ENCODE results near the gene MMD. TPM values are rescaled to one million over a fixed set of nuclear protein-coding genes. Genes with fewer than 3 reads are reported as not detected.
"Not testable (repeated sequence)": the region's sequence is repeated elsewhere in the genome, so short reads cannot be mapped to it uniquely, and the experiment has no call there.

MMD gene
- total RNA-seq, 5 donors from 2014 or later (not counting 1 experiment from before 2014, with no cell fraction given), result 12.8 to 26.3 (median 17.5) TPM

DNA sequence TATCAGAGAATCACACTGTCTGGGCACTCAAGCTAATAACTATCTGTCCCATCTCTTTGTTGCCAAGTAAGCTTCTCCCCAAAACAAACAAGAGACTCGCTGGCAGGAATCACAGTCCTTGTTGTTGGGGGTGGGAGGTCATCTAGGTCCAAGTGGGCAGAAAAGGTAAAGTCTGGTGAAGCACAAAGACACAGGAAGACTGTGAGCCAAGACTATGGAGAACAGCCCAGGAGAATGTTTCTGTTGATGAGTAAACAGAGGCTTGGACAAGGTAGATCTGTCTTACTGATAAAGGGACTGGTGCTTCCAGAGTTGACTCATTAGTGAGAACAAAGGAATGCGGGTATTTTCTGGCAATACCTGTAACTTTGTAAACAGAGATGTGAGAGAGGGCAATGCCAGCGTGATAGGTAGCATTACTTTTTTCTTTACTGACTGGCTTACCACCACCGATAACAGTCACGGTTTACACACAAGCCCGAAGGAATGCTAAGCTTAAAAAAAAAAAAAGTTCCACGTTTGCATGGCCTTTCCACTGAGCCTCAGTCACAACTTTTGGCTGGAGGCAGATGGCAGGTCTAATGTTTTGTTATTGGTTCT is 11.5 kb upstream of the MMD start:
- ChIA-PET CTCF (interaction anchor here in 1 of 2 donors (1.0 kb wide), 1 partner anchor 14 kb away, joined by 3 read pairs; no protein-coding TSS in a partner anchor), POLR2A (interaction anchor here in 1 of 2 donors (0.7 kb wide), 1 partner anchor 52 kb away, joined by 3 read pairs; no protein-coding TSS in a partner anchor)
- WGBS (ENCODE audit: insufficient coverage), result 70% methylated on average over 5 of the region's 7 CpGs
- no peak overlapping the region for H3K27ac ChIP-seq (ENCODE audit: low read length)
- Mint-ChIP-seq H3K4me3 (no peak overlapping the region), H3K27ac (no peak overlapping the region), H3K36me3 (no peaks in the 10 kb centered on the region), H3K4me1 (peaks cover 12 to 18% (median 18%) of the 10 kb centered on the region in 3 donors), H3K9me3 (no peaks in the 10 kb centered on the region), H3K27me3 (peaks cover 12% of the 10 kb centered on the region in 2 donors)
- no peak for DNase-seq
- H3K36me3 ChIP-seq (ENCODE audit: control insufficient read depth in 2 of 2, extremely low read depth in 1 of 2, insufficient read depth in 1 of 2, low read length in 1 of 2), result no peaks in the 10 kb centered on the region
- ATAC-seq (replicated peaks in 1 of 4), result no peak
- no peaks in the 10 kb centered on the region for H3K9me3 ChIP-seq
- H3K27me3 ChIP-seq (replicated peaks in 1 of 2; ENCODE audit: control insufficient read depth in 2 of 2, extremely low read depth in 1 of 2, insufficient read depth in 2 of 2, low read length in 1 of 2), result no peaks in the 10 kb centered on the region
- no peak overlapping the region for H3K4me3 ChIP-seq (ENCODE audit: control insufficient read depth in 1 of 2, extremely low read depth in 1 of 2, low read length in 1 of 2)
- H3K4me1 ChIP-seq (ENCODE audit: control insufficient read depth in 1 of 2, extremely low read depth in 1 of 2, insufficient read depth in 2 of 2, low read length in 2 of 2), result no peaks in the 10 kb centered on the region

DNA sequence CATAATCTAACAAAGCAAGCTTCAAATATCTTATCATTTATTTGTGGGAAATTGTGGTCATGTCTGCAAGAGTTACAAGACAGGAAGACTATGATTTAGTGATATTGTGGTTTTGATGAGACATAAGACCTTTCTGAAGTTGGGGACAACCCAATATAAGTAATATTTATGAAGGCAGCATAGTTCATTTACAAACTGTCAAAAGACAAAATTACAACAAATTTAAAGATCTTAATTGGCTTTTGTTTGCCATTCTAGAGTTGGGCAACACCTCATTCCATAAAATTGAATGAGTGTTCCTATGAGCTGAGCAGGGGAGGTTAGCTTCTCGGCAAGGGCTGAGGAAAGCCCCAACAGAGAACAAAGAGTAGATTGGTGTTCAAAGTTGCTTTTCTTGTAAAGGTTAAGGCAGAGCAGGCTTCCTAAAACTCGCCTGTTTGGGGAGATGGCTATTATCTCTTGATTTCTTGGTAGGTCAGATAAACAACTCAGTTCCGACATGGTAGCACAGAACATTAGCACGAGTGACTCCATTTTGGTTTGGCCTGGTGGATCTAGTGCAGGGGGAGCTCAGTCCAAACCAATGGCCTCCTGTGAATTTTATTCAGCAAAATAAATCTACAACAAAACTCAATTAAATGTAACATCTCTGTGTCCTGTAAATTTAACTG is 10.9 kb upstream of the MMD start:
- Histone ChIP-seq H3K4me3 (ENCODE audit: control insufficient read depth in 1 of 2, extremely low read depth in 1 of 2, low read length in 1 of 2) (no peak overlapping the region), H3K27me3 (replicated peaks in 1 of 2; ENCODE audit: control insufficient read depth in 2 of 2, extremely low read depth in 1 of 2, insufficient read depth in 2 of 2, low read length in 1 of 2) (peaks cover 0 to 4% of the 10 kb centered on the region in 2 experiments), H3K36me3 (ENCODE audit: control insufficient read depth in 2 of 2, extremely low read depth in 1 of 2, insufficient read depth in 1 of 2, low read length in 1 of 2) (no peaks in the 10 kb centered on the region), H3K4me1 (ENCODE audit: control insufficient read depth in 1 of 2, extremely low read depth in 1 of 2, insufficient read depth in 2 of 2, low read length in 2 of 2) (no peaks in the 10 kb centered on the region), H3K27ac (ENCODE audit: low read length) (no peak overlapping the region), H3K9me3 (no peaks in the 10 kb centered on the region)
- ATAC-seq (replicated peaks in 1 of 4), result peak in 2 of 4 experiments; percentile 15 to 71
- no peak overlapping the region for H3K4me3 Mint-ChIP-seq
- no peaks in the 10 kb centered on the region for H3K36me3 Mint-ChIP-seq
- POLR2A ChIA-PET, result no interaction called here
- H3K4me1 Mint-ChIP-seq, result peaks cover 12 to 18% (median 18%) of the 10 kb centered on the region in 3 donors
- DNase-seq, result no peak
- peaks cover 7 to 10% of the 10 kb centered on the region in 2 donors for H3K27me3 Mint-ChIP-seq
- WGBS (ENCODE audit: insufficient coverage), result 20% methylated on average over 1 of the region's 4 CpGs
- no peaks in the 10 kb centered on the region for H3K9me3 Mint-ChIP-seq
- CTCF ChIA-PET, result interaction anchor here in 1 of 2 donors (1.0 kb wide), 1 partner anchor 14 kb away, joined by 3 read pairs; no protein-coding TSS in a partner anchor
- peak overlapping the region; percentile 48 to 50 for H3K27ac Mint-ChIP-seq

DNA sequence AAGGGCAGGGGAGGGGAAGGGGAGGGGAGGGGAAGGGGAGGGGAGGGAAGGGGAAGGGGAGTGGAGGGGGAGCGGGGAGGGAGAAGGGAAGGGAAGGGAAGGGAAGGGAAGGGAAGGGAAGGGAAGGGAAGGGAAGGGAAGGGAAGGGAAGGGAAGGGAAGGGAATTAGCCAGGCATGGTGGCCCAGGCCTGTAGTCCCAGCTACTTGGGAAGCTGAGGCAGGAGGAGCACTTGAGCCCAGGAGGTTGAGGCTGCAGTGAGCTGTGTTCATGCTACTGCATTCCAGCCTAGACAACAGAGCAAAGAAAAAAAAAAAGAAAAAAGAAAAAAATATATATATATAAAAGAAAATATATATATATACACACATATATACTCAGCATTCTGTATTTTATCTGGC is 10.3 kb upstream of the MMD start:
- no CpG with 5 or more reads among the region's 1 CpG for WGBS (ENCODE audit: insufficient coverage)
- DNase-seq; POLR2A ChIA-PET; H3K27me3 Mint-ChIP-seq; H3K4me1 ChIP-seq (ENCODE audit: control insufficient read depth in 1 of 2, extremely low read depth in 1 of 2, insufficient read depth in 2 of 2, low read length in 2 of 2); H3K4me3 Mint-ChIP-seq; H3K4me3 ChIP-seq (ENCODE audit: control insufficient read depth in 1 of 2, extremely low read depth in 1 of 2, low read length in 1 of 2); H3K36me3 Mint-ChIP-seq; H3K9me3 ChIP-seq; ATAC-seq (replicated peaks in 1 of 4); CTCF ChIA-PET; H3K36me3 ChIP-seq (ENCODE audit: control insufficient read depth in 2 of 2, extremely low read depth in 1 of 2, insufficient read depth in 1 of 2, low read length in 1 of 2); H3K27ac Mint-ChIP-seq; H3K27ac ChIP-seq (ENCODE audit: low read length); H3K27me3 ChIP-seq (replicated peaks in 1 of 2; ENCODE audit: control insufficient read depth in 2 of 2, extremely low read depth in 1 of 2, insufficient read depth in 2 of 2, low read length in 1 of 2); H3K9me3 Mint-ChIP-seq: not testable (repeated sequence)
- H3K4me1 Mint-ChIP-seq, result peaks cover 12 to 18% (median 18%) of the 10 kb centered on the region in 3 donors

DNA sequence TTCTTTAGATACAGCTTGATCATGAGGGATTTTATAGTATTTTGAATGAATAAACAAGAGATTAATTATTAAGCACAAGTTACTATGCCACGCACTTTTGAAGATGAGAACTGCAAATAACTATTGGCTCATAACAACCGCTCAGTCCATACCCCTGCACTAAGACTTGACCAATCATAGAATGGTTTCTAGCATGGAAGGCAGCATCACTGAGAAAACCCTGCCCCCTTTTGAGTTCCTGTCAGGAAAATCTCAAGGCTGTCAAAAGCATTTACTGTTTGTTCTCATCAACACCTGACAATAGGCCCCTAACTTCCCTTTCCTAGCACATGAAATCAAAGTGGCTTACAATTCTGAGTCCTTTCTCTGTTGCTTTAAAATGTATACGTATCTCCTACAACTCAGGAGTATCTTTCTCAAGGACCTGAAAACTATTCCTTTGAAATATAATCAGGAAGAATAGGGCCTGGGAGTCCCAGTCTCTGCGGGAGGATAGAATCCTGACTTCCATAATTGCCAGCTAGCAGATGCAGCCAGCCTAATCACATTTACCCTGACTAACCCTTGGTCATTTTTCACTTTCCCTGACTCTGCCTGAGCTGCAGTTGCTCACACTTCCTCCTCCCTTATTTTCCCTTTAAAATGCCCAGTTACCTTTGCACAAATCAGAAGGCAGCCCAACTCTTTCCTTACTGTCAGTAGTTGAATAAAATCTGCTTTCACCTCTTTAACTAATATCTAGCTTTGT is 9.1 kb upstream of the MMD start:
- WGBS (ENCODE audit: insufficient coverage), result 68% methylated on average over 2 of the region's 4 CpGs
- H3K27ac Mint-ChIP-seq, result no peak overlapping the region
- Histone ChIP-seq H3K27ac (ENCODE audit: low read length) (no peak overlapping the region), H3K4me3 (ENCODE audit: control insufficient read depth in 1 of 2, extremely low read depth in 1 of 2, low read length in 1 of 2) (no peak overlapping the region), H3K4me1 (ENCODE audit: control insufficient read depth in 1 of 2, extremely low read depth in 1 of 2, insufficient read depth in 2 of 2, low read length in 2 of 2) (no peaks in the 10 kb centered on the region), H3K36me3 (ENCODE audit: control insufficient read depth in 2 of 2, extremely low read depth in 1 of 2, insufficient read depth in 1 of 2, low read length in 1 of 2) (no peaks in the 10 kb centered on the region), H3K9me3 (no peaks in the 10 kb centered on the region), H3K27me3 (replicated peaks in 1 of 2; ENCODE audit: control insufficient read depth in 2 of 2, extremely low read depth in 1 of 2, insufficient read depth in 2 of 2, low read length in 1 of 2) (peaks cover 0 to 4% of the 10 kb centered on the region in 2 experiments)
- no peaks in the 10 kb centered on the region for H3K36me3 Mint-ChIP-seq
- ATAC-seq (replicated peaks in 1 of 4) (no peak), DNase-seq (no peak)
- no peaks in the 10 kb centered on the region for H3K9me3 Mint-ChIP-seq
- peaks cover 7 to 12% of the 10 kb centered on the region in 2 donors for H3K27me3 Mint-ChIP-seq
- ChIA-PET POLR2A (no interaction called here), CTCF (no interaction called here)
- H3K4me1 Mint-ChIP-seq, result peaks cover 12 to 18% (median 15%) of the 10 kb centered on the region in 3 donors
- no peak overlapping the region for H3K4me3 Mint-ChIP-seq

DNA sequence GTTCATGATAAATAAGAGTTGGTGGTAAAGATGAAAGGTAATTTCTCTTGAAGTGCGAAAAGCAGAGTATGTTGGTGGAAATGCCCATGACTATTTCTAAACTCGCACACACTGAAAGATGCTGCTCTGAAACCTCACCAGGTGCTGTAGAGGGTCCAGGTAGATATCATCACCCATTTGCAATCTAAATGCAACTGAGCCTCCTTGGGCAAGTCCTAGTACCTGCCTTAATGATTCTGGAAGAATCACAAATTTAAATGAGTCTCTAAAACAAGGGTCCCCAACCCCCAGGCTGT is 5.9 kb upstream of the MMD start:
- Mint-ChIP-seq H3K9me3 (no peaks in the 10 kb centered on the region), H3K36me3 (no peaks in the 10 kb centered on the region), H3K27ac (no peak overlapping the region), H3K4me3 (no peak overlapping the region), H3K4me1 (peaks cover 6 to 14% (median 6%) of the 10 kb centered on the region in 3 donors), H3K27me3 (peaks cover 23 to 28% of the 10 kb centered on the region in 2 donors)
- Histone ChIP-seq H3K4me3 (ENCODE audit: control insufficient read depth in 1 of 2, extremely low read depth in 1 of 2, low read length in 1 of 2) (no peak overlapping the region), H3K4me1 (ENCODE audit: control insufficient read depth in 1 of 2, extremely low read depth in 1 of 2, insufficient read depth in 2 of 2, low read length in 2 of 2) (peaks cover 0 to under 1% of the 10 kb centered on the region in 2 experiments), H3K9me3 (no peaks in the 10 kb centered on the region), H3K27me3 (replicated peaks in 1 of 2; ENCODE audit: control insufficient read depth in 2 of 2, extremely low read depth in 1 of 2, insufficient read depth in 2 of 2, low read length in 1 of 2) (peaks cover 0 to 14% of the 10 kb centered on the region in 2 experiments), H3K36me3 (ENCODE audit: control insufficient read depth in 2 of 2, extremely low read depth in 1 of 2, insufficient read depth in 1 of 2, low read length in 1 of 2) (no peaks in the 10 kb centered on the region), H3K27ac (ENCODE audit: low read length) (no peak overlapping the region)
- no CpG with 5 or more reads among the region's 2 CpGs for whole genome bisulfite sequencing (ENCODE audit: insufficient coverage)
- DNase-seq (no peak), ATAC-seq (replicated peaks in 1 of 4) (no peak)
- CTCF ChIA-PET, result no interaction called here
- POLR2A ChIA-PET, result interaction anchor here in 1 of 2 donors (0.5 kb wide), 1 partner anchor 106 kb away, joined by 3 read pairs; no protein-coding TSS in a partner anchor

DNA sequence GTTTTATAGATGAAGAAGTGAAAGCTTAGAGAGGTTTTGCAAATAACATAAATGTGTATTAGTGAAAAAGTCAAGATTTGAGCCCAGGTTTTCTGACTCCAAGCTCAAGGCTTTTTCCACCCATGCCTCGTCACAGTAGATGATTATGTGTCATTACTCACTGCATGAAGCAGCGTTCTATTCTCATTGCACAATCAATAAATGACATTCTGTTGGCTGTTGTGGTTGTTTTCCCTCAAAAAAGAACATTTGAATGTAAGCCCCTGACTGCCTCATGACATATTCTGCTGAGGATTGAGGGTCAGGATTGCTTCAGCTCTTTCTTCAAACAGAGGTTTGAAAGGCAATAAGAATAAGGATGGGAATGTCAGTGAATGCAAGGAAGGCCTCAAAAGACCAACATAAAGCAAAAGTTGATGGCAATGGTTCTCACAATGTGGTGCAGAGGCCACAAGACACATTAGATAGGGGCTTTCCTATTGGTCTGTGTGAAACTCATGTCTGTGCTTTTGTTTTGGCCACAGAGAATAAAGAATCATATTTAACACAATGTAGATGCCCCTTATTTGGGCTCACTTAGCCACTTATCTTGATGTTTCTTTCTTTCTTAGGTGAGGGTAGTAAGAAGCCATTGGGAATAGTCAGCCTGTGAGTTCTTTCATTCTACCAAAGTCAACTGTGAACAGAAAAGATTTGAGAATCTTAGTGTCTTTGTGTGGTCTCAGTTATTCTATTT is 5.4 kb upstream of the MMD start:
- Histone ChIP-seq H3K9me3 (no peaks in the 10 kb centered on the region), H3K4me3 (ENCODE audit: control insufficient read depth in 1 of 2, extremely low read depth in 1 of 2, low read length in 1 of 2) (no peak overlapping the region), H3K4me1 (ENCODE audit: control insufficient read depth in 1 of 2, extremely low read depth in 1 of 2, insufficient read depth in 2 of 2, low read length in 2 of 2) (peaks cover 0 to 5% of the 10 kb centered on the region in 2 experiments), H3K27me3 (replicated peaks in 1 of 2; ENCODE audit: control insufficient read depth in 2 of 2, extremely low read depth in 1 of 2, insufficient read depth in 2 of 2, low read length in 1 of 2) (peaks cover 0 to 14% of the 10 kb centered on the region in 2 experiments), H3K27ac (ENCODE audit: low read length) (no peak overlapping the region), H3K36me3 (ENCODE audit: control insufficient read depth in 2 of 2, extremely low read depth in 1 of 2, insufficient read depth in 1 of 2, low read length in 1 of 2) (no peaks in the 10 kb centered on the region)
- no peak overlapping the region for H3K4me3 Mint-ChIP-seq
- ChIA-PET POLR2A (no interaction called here), CTCF (no interaction called here)
- no peak for DNase-seq
- H3K9me3 Mint-ChIP-seq, result no peaks in the 10 kb centered on the region
- WGBS (ENCODE audit: insufficient coverage), result no CpG with 5 or more reads among the region's 2 CpGs
- peaks cover 4 to 9% (median 5%) of the 10 kb centered on the region in 3 donors for H3K4me1 Mint-ChIP-seq
- no peak for ATAC-seq (replicated peaks in 1 of 4)
- H3K27me3 Mint-ChIP-seq, result peaks cover 23 to 28% of the 10 kb centered on the region in 2 donors
- no peaks in the 10 kb centered on the region for H3K36me3 Mint-ChIP-seq
- no peak overlapping the region for H3K27ac Mint-ChIP-seq

All from T-cell (primary cell).